ENCODE data around the gene DPP7. TPM values are rescaled to one million over a fixed set of nuclear protein-coding genes. Genes with fewer than 3 reads are reported as not detected.

Gene DPP7
- total and polyA plus RNA-seq, 11 donors: 96.6 to 260 (median 119) TPM

- DNase-seq (no peak), ATAC-seq (no peak)
- peaks cover 0 to 32% (median 11%) of the 10 kb centered on the region in 12 donors for H3K4me1 ChIP-seq
- H3K36me3 ChIP-seq: peaks cover 0 to 50% (median 40%) of the 10 kb centered on the region in 9 donors
- H3K9me3 ChIP-seq: no peaks in the 10 kb centered on the region
- no peak overlapping the region for H3K27ac ChIP-seq
- no peak for TF ChIP-seq POLR2A (IDR thresholded peaks at IDR 0.05)
- no peak for TF ChIP-seq CTCF (IDR thresholded peaks at IDR 0.05)
- intact Hi-C loops (cut with DNase I): no loop called here
- no peaks in the 10 kb centered on the region for H3K27me3 ChIP-seq
- H3K4me3 ChIP-seq: no peak overlapping the region
- WGBS, 4 donors: 89 to 94% (median 91%) methylated on average over 9 to 13 of the region's 13 CpGs
Observed at GRCh38 chr9:137079401-137079787, 35.1 kb downstream of the DPP7 start.

GRCh38 chr9:137078701-137079400, 35.7 kb downstream of the DPP7 start:
- Histone ChIP-seq H3K27ac (peak overlapping the region in 1 of 12 donors; percentile 76), H3K9me3 (no peaks in the 10 kb centered on the region), H3K4me1 (peaks cover 0 to 32% (median 11%) of the 10 kb centered on the region in 12 donors), H3K36me3 (peaks cover 0 to 50% (median 40%) of the 10 kb centered on the region in 9 donors), H3K4me3 (peak overlapping the region in 8 of 12 donors; percentile 60 to 85 (median 76)), H3K27me3 (no peaks in the 10 kb centered on the region)
- intact Hi-C loops (cut with DNase I): no loop called here
- WGBS, 4 donors: 73 to 83% (median 76%) methylated on average over 13 to 51 of the region's 51 CpGs
- DNase-seq: no peak
- no peak for ATAC-seq
- TF ChIP-seq POLR2A (IDR thresholded peaks at IDR 0.05) (no peak), CTCF (IDR thresholded peaks at IDR 0.05) (no peak)

GRCh38 chr9:137077758-137078693, 36.5 kb downstream of the DPP7 start:
- H3K36me3 ChIP-seq: peaks cover 0 to 48% (median 39%) of the 10 kb centered on the region in 9 donors
- ATAC-seq: peak in 3 of 4 donors; percentile 14 to 17 (median 17)
- TF ChIP-seq POLR2A (IDR thresholded peaks at IDR 0.05): no peak
- no peak for TF ChIP-seq CTCF (IDR thresholded peaks at IDR 0.05)
- H3K4me1 ChIP-seq: peaks cover 0 to 38% (median 11%) of the 10 kb centered on the region in 12 donors
- H3K27ac ChIP-seq: peak overlapping the region in 8 of 12 donors; percentile 22 to 83 (median 62)
- 16 to 27% (median 20%) methylated on average over 32 to 76 of the region's 76 CpGs for WGBS, 4 donors
- H3K9me3 ChIP-seq: no peaks in the 10 kb centered on the region
- peak overlapping the region; percentile 57 to 85 (median 70) for H3K4me3 ChIP-seq
- peak in 1 of 5 donors; percentile 77 for DNase-seq
- intact Hi-C loops (cut with DNase I): no loop called here
- no peaks in the 10 kb centered on the region for H3K27me3 ChIP-seq
